Trophoblast cell (in vitro differentiated cells and primary cell): ENCODE data around the gene SASH3.

Experiments
- DNase-seq, 2 donors: peaks; one replicate each; pipeline ENCODE4 v3.0.0-alpha.2; 2016
- H2AFZ ChIP-seq: 2 replicates; pipeline ENCODE4 v1.6.1; 2013; ENCODE audit warnings: low read length, moderate library complexity, mild to moderate bottlenecking; ENCODE audit not compliant: insufficient read depth, poor library complexity
- H2AK5ac ChIP-seq: 2 replicates; pipeline ENCODE4 v1.6.1; 2013; ENCODE audit warnings: mild to moderate bottlenecking, low read length
- H2BK120ac ChIP-seq: 2 replicates; pipeline ENCODE4 v1.6.1; 2013; ENCODE audit warnings: low read length, mild to moderate bottlenecking, moderate library complexity; ENCODE audit not compliant: insufficient read depth, poor library complexity
- H2BK12ac ChIP-seq: 2 replicates; pipeline ENCODE4 v1.6.1; 2013; ENCODE audit warnings: mild to moderate bottlenecking, low read length, moderate library complexity
- H2BK5ac ChIP-seq: 2 replicates; pipeline ENCODE4 v1.6.1; 2013; ENCODE audit warnings: low read length, low read depth, moderate library complexity, mild to moderate bottlenecking; ENCODE audit not compliant: poor library complexity
- H3K14ac ChIP-seq: 2 replicates; pipeline ENCODE4 v1.6.1; 2013; ENCODE audit warnings: mild to moderate bottlenecking, low read length
- H3K18ac ChIP-seq: 2 replicates; pipeline ENCODE4 v1.6.1; 2013; ENCODE audit warnings: mild to moderate bottlenecking, low read length
- H3K23ac ChIP-seq: 2 replicates; pipeline ENCODE4 v1.6.1; 2013; ENCODE audit warnings: low read length
- H3K27ac ChIP-seq: 2 replicates; pipeline ENCODE4 v1.5.1; 2013; ENCODE audit warnings: low read depth, mild to moderate bottlenecking, inconsistent platforms, low read length, moderate library complexity
- H3K27me3 ChIP-seq: 2 replicates; pipeline ENCODE4 v1.6.1; 2013; ENCODE audit warnings: inconsistent platforms, mild to moderate bottlenecking, low read length, moderate library complexity; ENCODE audit not compliant: insufficient read depth
- H3K36me3 ChIP-seq, 2 experiments: 1 replicate in 1 of 2; 2 replicates in 1 of 2; pipeline ENCODE4 v1.6.1; 2013; ENCODE audit warnings: low read length in 2 of 2, mild to moderate bottlenecking in 2 of 2, moderate library complexity in 1 of 2; ENCODE audit not compliant: insufficient read depth in 2 of 2, control insufficient read depth in 1 of 2
- H3K4ac ChIP-seq: 2 replicates; pipeline ENCODE4 v1.6.1; 2013; ENCODE audit warnings: low read depth, mild to moderate bottlenecking, low read length, moderate library complexity
- H3K4me1 ChIP-seq, 2 experiments: 1 replicate in 1 of 2; 2 replicates in 1 of 2; pipeline ENCODE4 v1.6.1; 2013; ENCODE audit warnings: low read length in 2 of 2, mild to moderate bottlenecking in 2 of 2, moderate library complexity in 1 of 2; ENCODE audit not compliant: insufficient read depth in 2 of 2, control insufficient read depth in 1 of 2
- H3K4me2 ChIP-seq: 2 replicates; pipeline ENCODE4 v1.6.1; 2013; ENCODE audit warnings: inconsistent platforms, mild to moderate bottlenecking, low read length, moderate library complexity
- H3K4me3 ChIP-seq: 2 replicates; pipeline ENCODE4 v1.5.1; 2013; ENCODE audit warnings: mild to moderate bottlenecking, low read depth, low read length, inconsistent platforms
- H3K79me1 ChIP-seq: one replicate; pipeline ENCODE4 v1.6.1; 2013; ENCODE audit warnings: low read length
- H3K79me2 ChIP-seq: 2 replicates; pipeline ENCODE4 v1.6.1; 2013; ENCODE audit warnings: low read length, mild to moderate bottlenecking; ENCODE audit not compliant: control insufficient read depth, insufficient read depth, poor library complexity
- H3K9ac ChIP-seq: 2 replicates; pipeline ENCODE4 v1.6.1; 2013; ENCODE audit warnings: mild to moderate bottlenecking, low read length
- H3K9me3 ChIP-seq: 2 replicates; pipeline ENCODE4 v1.6.1; 2013; ENCODE audit warnings: low read depth, mild to moderate bottlenecking, control low read depth, inconsistent platforms, low read length; ENCODE audit not compliant: insufficient read depth
- H4K12ac ChIP-seq: 2 replicates; pipeline ENCODE4 v1.6.1; 2013; ENCODE audit warnings: low read depth, mild to moderate bottlenecking, low read length, moderate library complexity
- H4K8ac ChIP-seq: 2 replicates; pipeline ENCODE4 v1.6.1; 2013; ENCODE audit warnings: low read depth, mild to moderate bottlenecking, low read length, moderate library complexity
- H4K91ac ChIP-seq: one replicate; pipeline ENCODE4 v1.6.1; 2013; ENCODE audit warnings: low read depth, mild to moderate bottlenecking, low read length, moderate library complexity
- WGBS: extraction: QIAGEN DNeasy Blood & Tissue Kit; methylation state at CpG from one replicate; pipeline ENCODE4 v1.1.7; 2013; ENCODE audit warnings: missing lambda C conversion rate; ENCODE audit not compliant: insufficient read length, insufficient coverage; ENCODE audit errors: extremely low coverage; 5-methylcytosine and 5-hydroxymethylcytosine counted together

The SASH3 gene

GRCh38 chrX:129800186-129800585 lies 20.4 kb downstream of the SASH3 start:
- H2AFZ ChIP-seq, result no peak overlapping the region
- no peak for DNase-seq
- no peak overlapping the region for H3K27ac ChIP-seq
- H3K36me3 ChIP-seq, result peaks cover 2 to 7% of the 10 kb centered on the region in 2 experiments
- H3K18ac ChIP-seq, result no peak overlapping the region
- no peak overlapping the region for H3K9ac ChIP-seq
- no peaks in the 10 kb centered on the region for H3K79me1 ChIP-seq
- no peaks in the 10 kb centered on the region for H3K79me2 ChIP-seq
- H4K91ac ChIP-seq, result no peak overlapping the region
- no peaks in the 10 kb centered on the region for H3K9me3 ChIP-seq
- H3K4ac ChIP-seq, result no peak overlapping the region
- no peak overlapping the region for H4K8ac ChIP-seq
- WGBS, result no CpG with 5 or more reads among the region's 4 CpGs
- no peak overlapping the region for H3K14ac ChIP-seq
- H2AK5ac ChIP-seq, result no peak overlapping the region
- no peak overlapping the region for H3K23ac ChIP-seq
- no peak overlapping the region for H2BK12ac ChIP-seq
- H3K27me3 ChIP-seq, result no peaks in the 10 kb centered on the region
- no peaks in the 10 kb centered on the region for H3K4me1 ChIP-seq
- no peak overlapping the region for H3K4me3 ChIP-seq
- no peak overlapping the region for H4K12ac ChIP-seq
- H2BK120ac ChIP-seq, result no peak overlapping the region
- no peak overlapping the region for H2BK5ac ChIP-seq
- H3K4me2 ChIP-seq, result no peak overlapping the region

GRCh38 chrX:129802863-129803262 lies 23.1 kb downstream of the SASH3 start:
- Histone ChIP-seq H3K79me2 (no peaks in the 10 kb centered on the region), H3K9me3 (no peaks in the 10 kb centered on the region), H3K18ac (no peak overlapping the region), H4K8ac (no peak overlapping the region), H2BK5ac (no peak overlapping the region), H3K14ac (no peak overlapping the region), H3K27ac (no peak overlapping the region), H3K4ac (no peak overlapping the region), H4K91ac (no peak overlapping the region), H3K4me2 (no peak overlapping the region), H3K23ac (no peak overlapping the region), H2BK120ac (no peak overlapping the region), H2AK5ac (no peak overlapping the region), H3K27me3 (no peaks in the 10 kb centered on the region), H3K9ac (no peak overlapping the region), H2BK12ac (no peak overlapping the region), H3K79me1 (no peaks in the 10 kb centered on the region), H2AFZ (no peak overlapping the region), H3K4me1 (no peaks in the 10 kb centered on the region), H3K4me3 (no peak overlapping the region), H4K12ac (no peak overlapping the region), H3K36me3 (peaks cover 9 to 10% of the 10 kb centered on the region in 2 experiments)
- DNase-seq, result no peak
- no CpG with 5 or more reads among the region's 1 CpG for WGBS

DNA sequence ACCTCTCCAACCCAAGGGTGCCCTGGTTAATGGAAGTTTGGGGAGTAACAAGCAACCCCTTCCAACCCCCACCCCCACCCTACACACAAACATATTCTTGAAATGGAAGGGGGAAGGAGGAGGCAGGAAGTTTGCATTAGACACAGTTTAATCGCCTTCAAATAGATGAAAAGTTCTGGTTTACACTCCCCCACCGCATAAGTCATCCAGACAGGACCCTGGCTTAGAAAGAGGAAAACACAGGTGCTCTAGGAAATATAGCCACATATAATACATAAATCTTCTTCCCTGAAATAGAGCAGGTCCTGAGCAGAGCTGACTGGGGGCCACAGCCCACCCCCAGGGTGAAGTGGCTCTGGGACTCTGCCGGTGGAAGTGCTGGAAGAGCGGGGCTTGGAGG lies 25.1 kb downstream of the SASH3 start:
- no peaks in the 10 kb centered on the region for H3K27me3 ChIP-seq
- H3K9ac ChIP-seq, result no peak overlapping the region
- no CpG with 5 or more reads among the region's 4 CpGs for WGBS
- no peak overlapping the region for H2AFZ ChIP-seq
- no peak overlapping the region for H3K4me3 ChIP-seq
- H3K4ac ChIP-seq, result no peak overlapping the region
- no peak overlapping the region for H3K18ac ChIP-seq
- no peak overlapping the region for H4K8ac ChIP-seq
- no peak overlapping the region for H2BK5ac ChIP-seq
- no peak overlapping the region for H3K23ac ChIP-seq
- no peak overlapping the region for H3K14ac ChIP-seq
- H3K27ac ChIP-seq, result no peak overlapping the region
- H2AK5ac ChIP-seq, result no peak overlapping the region
- H2BK120ac ChIP-seq, result no peak overlapping the region
- H2BK12ac ChIP-seq, result no peak overlapping the region
- H3K79me1 ChIP-seq, result no peaks in the 10 kb centered on the region
- no peak overlapping the region for H4K91ac ChIP-seq
- H4K12ac ChIP-seq, result no peak overlapping the region
- no peak for DNase-seq
- peaks cover 9 to 10% of the 10 kb centered on the region in 2 experiments for H3K36me3 ChIP-seq
- H3K4me1 ChIP-seq, result no peaks in the 10 kb centered on the region
- no peak overlapping the region for H3K4me2 ChIP-seq
- no peaks in the 10 kb centered on the region for H3K9me3 ChIP-seq
- H3K79me2 ChIP-seq, result no peaks in the 10 kb centered on the region

GRCh38 chrX:129808158-129808828 lies 28.5 kb downstream of the SASH3 start:
- H2BK12ac ChIP-seq, result no peak overlapping the region
- H3K36me3 ChIP-seq, result peaks cover 10 to 20% of the 10 kb centered on the region in 2 experiments
- no peaks in the 10 kb centered on the region for H3K79me1 ChIP-seq
- H3K23ac ChIP-seq, result no peak overlapping the region
- no peaks in the 10 kb centered on the region for H3K4me1 ChIP-seq
- H3K4ac ChIP-seq, result no peak overlapping the region
- no peak overlapping the region for H4K8ac ChIP-seq
- H3K18ac ChIP-seq, result no peak overlapping the region
- H3K27ac ChIP-seq, result no peak overlapping the region
- no peak overlapping the region for H3K4me2 ChIP-seq
- no peaks in the 10 kb centered on the region for H3K79me2 ChIP-seq
- no peak overlapping the region for H2AK5ac ChIP-seq
- H3K14ac ChIP-seq, result no peak overlapping the region
- H4K12ac ChIP-seq, result no peak overlapping the region
- no peak overlapping the region for H3K4me3 ChIP-seq
- no peak overlapping the region for H2BK5ac ChIP-seq
- H4K91ac ChIP-seq, result no peak overlapping the region
- no peak overlapping the region for H2AFZ ChIP-seq
- H3K9ac ChIP-seq, result no peak overlapping the region
- H3K9me3 ChIP-seq, result no peaks in the 10 kb centered on the region
- DNase-seq, result no peak
- WGBS, result no CpG with 5 or more reads among the region's 2 CpGs
- no peak overlapping the region for H2BK120ac ChIP-seq
- H3K27me3 ChIP-seq, result no peaks in the 10 kb centered on the region
